Thoracic aorta (tissue), 2 donors: ENCODE measurements around the gene GPSM3. TPM values are rescaled to one million over a fixed set of nuclear protein-coding genes. Genes with fewer than 3 reads are reported as not detected.

ENCODE experiments used
- ATAC-seq: fragments of 150-250 bp; one replicate; pipeline ENCODE4 v1.8.0; 2017; ENCODE audit warnings: low read depth; ENCODE audit not compliant: insufficient number of reproducible peaks, low FRiP score
- DNase-seq: peaks from one replicate; pipeline ENCODE4 v3.0.0-alpha.2; 2020; ENCODE audit warnings: low spot score
- H3K27ac ChIP-seq, 2 donors: fragments of 200-600 bp; sonication (generic); 1 replicate in 1 of 2; 2 replicates in 1 of 2; pipeline ENCODE4 v1.5.1; 2016; ENCODE audit warnings: mild to moderate bottlenecking in 2 of 2, moderate library complexity in 2 of 2
- H3K27me3 ChIP-seq: fragments of 200-600 bp; sonication (generic); replicated peaks from 2 replicates; pipeline ENCODE4 v1.6.0; 2016; ENCODE audit warnings: mild to moderate bottlenecking; ENCODE audit not compliant: insufficient read depth
- H3K36me3 ChIP-seq: fragments of 200-600 bp; sonication (generic); one replicate; pipeline ENCODE4 v1.5.1; 2016
- H3K4me1 ChIP-seq, 2 donors: fragments of 200-600 bp; sonication (generic); 1 replicate in 1 of 2; 2 replicates in 1 of 2; pipeline versions ENCODE4 v1.5.1 to v1.6.0; 2016; ENCODE audit warnings: low read depth in 2 of 2, mild to moderate bottlenecking in 1 of 2; ENCODE audit not compliant: control insufficient read depth in 1 of 2
- H3K4me3 ChIP-seq: fragments of 200-600 bp; sonication (generic); 2 replicates; pipeline ENCODE4 v1.5.1; 2016; ENCODE audit warnings: mild to moderate bottlenecking
- H3K9me3 ChIP-seq: fragments of 200-600 bp; sonication (generic); 2 replicates; pipeline ENCODE4 v1.5.1; 2016
- CTCF ChIP-seq: fragments of 200-600 bp; sonication (generic); IDR thresholded peaks from one replicate; pipeline ENCODE4 v1.5.1; 2019; ENCODE audit warnings: antibody characterized with exemption
- total RNA-seq, 2 donors: library from RNA; depleted of rRNA; stranded (reverse); fragments of >200 nt; gene quantifications; one replicate each; pipeline versions ENCODE4 v1.1.0 to v1.2.3, GENCODE V29; 2016

GPSM3 gene
- total RNA-seq, 2 donors from 2014 or later, result 11.9 to 22.2 TPM

GRCh38 chr6:32152769-32153563 lies 39.5 kb downstream of the GPSM3 start:
- DNase-seq, result no peak
- Histone ChIP-seq H3K27me3 (no peaks in the 10 kb centered on the region), H3K27ac (peak overlapping the region; percentile 94 to 96), H3K4me3 (peak overlapping the region; percentile 94), H3K36me3 (peaks cover 6% of the 10 kb centered on the region), H3K9me3 (no peaks in the 10 kb centered on the region), H3K4me1 (peaks cover 19 to 51% of the 10 kb centered on the region in 2 donors)
- no peak for ATAC-seq
- TF ChIP-seq CTCF, result no peak

- no peaks in the 10 kb centered on the region for H3K36me3 ChIP-seq
- ATAC-seq, result no peak
- no peaks in the 10 kb centered on the region for H3K27me3 ChIP-seq
- DNase-seq, result no peak
- H3K4me3 ChIP-seq, result peak within 1 kb of the TSS; percentile 94
- H3K9me3 ChIP-seq, result no peaks in the 10 kb centered on the region
- no peak for TF ChIP-seq CTCF
- H3K27ac ChIP-seq, result peak within 1 kb of the TSS; percentile 94 to 96
- peaks cover 19 to 51% of the 10 kb centered on the region in 2 donors for H3K4me1 ChIP-seq
Observed at GRCh38 chr6:32151863-32152768, 40.3 kb downstream of the GPSM3 start, which contains the start of gene PRRT1. Gene PRRT1 (minus strand): TSS chr6:32151939. CDS start chr6:32151827, 112 bp downstream.

GRCh38 chr6:32151181-32151862 lies 41.1 kb downstream of the GPSM3 start:
- no peak for DNase-seq
- Histone ChIP-seq H3K4me1 (peaks cover 19 to 51% of the 10 kb centered on the region in 2 donors), H3K4me3 (peak overlapping the region; percentile 94), H3K9me3 (no peaks in the 10 kb centered on the region), H3K27me3 (no peaks in the 10 kb centered on the region), H3K27ac (peak overlapping the region; percentile 48 to 61), H3K36me3 (no peaks in the 10 kb centered on the region)
- TF ChIP-seq CTCF, result no peak
- ATAC-seq, result no peak

GRCh38 chr6:32149932-32150870 lies 42.2 kb downstream of the GPSM3 start:
- Histone ChIP-seq H3K4me1 (peaks cover 17 to 40% of the 10 kb centered on the region in 2 donors), H3K4me3 (peak overlapping the region; percentile 94), H3K27me3 (no peaks in the 10 kb centered on the region), H3K36me3 (no peaks in the 10 kb centered on the region), H3K27ac (no peak overlapping the region), H3K9me3 (no peaks in the 10 kb centered on the region)
- DNase-seq (no peak), ATAC-seq (no peak)
- no peak for TF ChIP-seq CTCF
